Gastroesophageal sphincter (tissue), 4 donors: Measurements from ENCODE around the gene SLC37A1. TPM values are rescaled to one million over a fixed set of nuclear protein-coding genes. Genes with fewer than 3 reads are reported as not detected.
A peak's percentile ranks its signal among the peaks of the same experiment; 100 is the strongest.

ENCODE experiments used
- ATAC-seq: fragments of 150-250 bp; one replicate; pipeline ENCODE4 v1.9.1; 2016; ENCODE audit warnings: mild to moderate bottlenecking, moderate library complexity
- H3K27ac ChIP-seq, 4 donors: fragments of 200-600 bp; sonication (generic) in 3 of 4; 1 replicate in 3 of 4; 2 replicates in 1 of 4; pipeline ENCODE4 v1.5.1; 2016 to 2019
- H3K27me3 ChIP-seq: fragments of 200-600 bp; sonication (generic); one replicate; pipeline ENCODE4 v1.5.1; 2019
- H3K36me3 ChIP-seq, 2 donors: fragments of 200-600 bp; sonication (generic); one replicate each; pipeline ENCODE4 v1.5.1; 2019; ENCODE audit warnings: control low read depth in 1 of 2
- H3K4me1 ChIP-seq, 3 donors: fragments of 200-600 bp; sonication (generic); 1 replicate in 2 of 3; 2 replicates in 1 of 3; pipeline ENCODE4 v1.5.1; 2016 to 2019; ENCODE audit warnings: control low read depth in 2 of 3
- H3K4me3 ChIP-seq, 2 donors: fragments of 200-600 bp; sonication (generic); one replicate each; pipeline ENCODE4 v1.5.1; 2019; ENCODE audit warnings: mild to moderate bottlenecking in 1 of 2, moderate library complexity in 1 of 2
- H3K9me3 ChIP-seq, 3 donors: fragments of 200-600 bp; sonication (generic); one replicate each; pipeline ENCODE4 v1.5.1; 2017 to 2019; ENCODE audit warnings: control low read depth in 2 of 3
- CTCF ChIP-seq, 4 experiments: fragments of 200-600 bp in 2 of 4; fragments of 450-650 bp in 2 of 4; sonication (generic) in 1 of 4; IDR thresholded peaks; one replicate each; pipeline ENCODE4 v1.5.1; 2017 to 2019; ENCODE audit warnings: antibody characterized with exemption in 4 of 4, mild to moderate bottlenecking in 2 of 4, moderate library complexity in 2 of 4
- EP300 ChIP-seq: sonication (generic); formaldehyde crosslinking; IDR thresholded peaks from one replicate; pipeline ENCODE4 v1.6.1; 2017; ENCODE audit warnings: antibody characterized with exemption, mild to moderate bottlenecking
- POLR2A ChIP-seq, 2 donors: fragments of 450-650 bp; IDR thresholded peaks; one replicate each; pipeline ENCODE4 v1.6.1; 2017; ENCODE audit warnings: antibody characterized with exemption in 2 of 2, mild to moderate bottlenecking in 2 of 2, moderate library complexity in 1 of 2
- POLR2AphosphoS5 ChIP-seq: sonication (generic); formaldehyde crosslinking; IDR thresholded peaks from one replicate; pipeline ENCODE4 v1.6.1; 2017; ENCODE audit warnings: antibody characterized with exemption
- WGBS, 2 donors: methylation state at CpG; one replicate each; pipeline ENCODE4 v1.1.5; 2018; ENCODE audit warnings: low coverage in 1 of 2; 5-methylcytosine and 5-hydroxymethylcytosine counted together
- total RNA-seq, 4 donors: library from RNA; depleted of rRNA; stranded (reverse); fragments of >200 nt; gene quantifications; one replicate each; pipeline ENCODE4 v1.1.0, GENCODE V29; 2016

Gene SLC37A1
- total RNA-seq, 4 donors from 2014 or later = 3.7 to 7.8 (median 4.3) TPM

GRCh38 chr21:42619166-42619565 is 105.5 kb downstream of the SLC37A1 start:
- no peak for ATAC-seq
- no peaks in the 10 kb centered on the region for H3K36me3 ChIP-seq

GRCh38 chr21:42619841-42620240 is 106.2 kb downstream of the SLC37A1 start:
- Histone ChIP-seq H3K9me3 (no peaks in the 10 kb centered on the region), H3K4me1 (peaks cover 0 to 9% (median 0%) of the 10 kb centered on the region in 3 donors), H3K27ac (no peak overlapping the region), H3K27me3 (peaks cover 68% of the 10 kb centered on the region), H3K4me3 (no peak overlapping the region), H3K36me3 (no peaks in the 10 kb centered on the region)
- WGBS, 2 donors = 52 to 87% methylated on average over 2 to 3 of the region's 6 CpGs
- TF ChIP-seq EP300 = no peak
- no peak for TF ChIP-seq POLR2AphosphoS5
- no peak for TF ChIP-seq CTCF (IDR thresholded peaks at IDR 0.05)
- no peak for TF ChIP-seq POLR2A (IDR thresholded peaks at IDR 0.05)
- ATAC-seq = no peak

More at GRCh38 chr21:42619166-42619565, 105.5 kb downstream of the SLC37A1 start:
- peaks cover 66% of the 10 kb centered on the region for H3K27me3 ChIP-seq
- H3K9me3 ChIP-seq = no peaks in the 10 kb centered on the region
- peaks cover 0 to 9% (median 0%) of the 10 kb centered on the region in 3 donors for H3K4me1 ChIP-seq
- no peak overlapping the region for H3K4me3 ChIP-seq
- 53 to 60% methylated on average over 1 to 5 of the region's 7 CpGs for WGBS, 2 donors
- H3K27ac ChIP-seq = no peak overlapping the region
- no peak for TF ChIP-seq EP300
- no peak for TF ChIP-seq POLR2A (IDR thresholded peaks at IDR 0.05)
- TF ChIP-seq CTCF (IDR thresholded peaks at IDR 0.05) = no peak
- TF ChIP-seq POLR2AphosphoS5 = no peak

- Histone ChIP-seq H3K4me3 (no peak overlapping the region), H3K27ac (peak overlapping the region in 1 of 4 donors; percentile 44), H3K27me3 (peaks cover 76% of the 10 kb centered on the region), H3K9me3 (no peaks in the 10 kb centered on the region), H3K4me1 (peaks cover 0 to 8% (median 0%) of the 10 kb centered on the region in 3 donors), H3K36me3 (no peaks in the 10 kb centered on the region)
- TF ChIP-seq EP300 (no peak), POLR2AphosphoS5 (no peak), POLR2A (IDR thresholded peaks at IDR 0.05) (no peak), CTCF (IDR thresholded peaks at IDR 0.05) (no peak)
- no peak for ATAC-seq
- WGBS, 2 donors = 58 to 93% methylated on average over 3 to 11 of the region's 15 CpGs
Observed at GRCh38 chr21:42621166-42621818, 107.6 kb downstream of the SLC37A1 start.

- Histone ChIP-seq H3K27ac (peak overlapping the region in 1 of 4 donors; percentile 44), H3K4me3 (no peak overlapping the region), H3K4me1 (peaks cover 0 to 3% (median 0%) of the 10 kb centered on the region in 3 donors), H3K36me3 (no peaks in the 10 kb centered on the region), H3K9me3 (no peaks in the 10 kb centered on the region), H3K27me3 (peaks cover 75% of the 10 kb centered on the region)
- 73 to 80% methylated on average over 9 of the region's 9 CpGs for WGBS, 2 donors
- TF ChIP-seq POLR2AphosphoS5 (no peak), CTCF (IDR thresholded peaks at IDR 0.05) (no peak), POLR2A (IDR thresholded peaks at IDR 0.05) (no peak), EP300 (no peak)
- ATAC-seq = no peak
Observed at GRCh38 chr21:42621819-42622177, 108.1 kb downstream of the SLC37A1 start.

GRCh38 chr21:42622284-42622683 is 108.6 kb downstream of the SLC37A1 start:
- Histone ChIP-seq H3K27me3 (peaks cover 72% of the 10 kb centered on the region), H3K4me3 (no peak overlapping the region), H3K9me3 (no peaks in the 10 kb centered on the region), H3K36me3 (no peaks in the 10 kb centered on the region), H3K4me1 (no peaks in the 10 kb centered on the region), H3K27ac (peak overlapping the region in 1 of 4 donors; percentile 44)
- ATAC-seq = no peak
- 81 to 84% methylated on average over 6 to 7 of the region's 7 CpGs for WGBS, 2 donors
- no peak for TF ChIP-seq POLR2A (IDR thresholded peaks at IDR 0.05)
- TF ChIP-seq CTCF (IDR thresholded peaks at IDR 0.05) = no peak
- no peak for TF ChIP-seq EP300
- no peak for TF ChIP-seq POLR2AphosphoS5
